ENCODE measurements around the gene WASF1. TPM values are rescaled to one million over a fixed set of nuclear protein-coding genes. Genes with fewer than 3 reads are reported as not detected.

Gene WASF1
- total and polyA plus RNA-seq, 2 donors from 2014 or later: 6.5 to 9.7 TPM

DNA sequence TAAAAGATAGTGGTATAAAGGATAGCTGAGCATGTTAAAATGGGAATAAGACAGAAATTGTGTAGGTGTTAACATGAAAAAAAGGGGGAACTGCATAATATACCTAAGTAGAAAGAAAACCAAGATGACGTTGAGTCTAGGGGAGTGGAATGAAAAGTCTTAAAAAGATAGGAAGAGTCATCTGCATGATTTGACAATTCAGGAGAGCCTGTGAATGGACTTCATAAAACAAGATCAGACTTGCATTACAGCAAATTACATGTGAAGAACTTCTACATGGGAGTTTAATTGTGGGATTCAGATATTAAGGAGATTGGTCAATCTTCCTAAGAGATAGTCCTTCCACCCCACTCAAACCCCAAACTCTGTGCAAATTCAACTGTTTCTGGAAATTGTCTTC is 85.5 kb downstream of the WASF1 start:
- Histone ChIP-seq H3K4me3 (ENCODE audit: low read length in 3 of 3) (no peak overlapping the region), H3K9ac (ENCODE audit: low read length in 3 of 3) (no peak overlapping the region), H3K27ac (ENCODE audit: low read depth in 2 of 2, low read length in 2 of 2) (no peak overlapping the region), H3K36me3 (ENCODE audit: control insufficient read depth in 2 of 3, insufficient read depth in 3 of 3, low read length in 3 of 3) (peaks cover 0 to 2% (median 0%) of the 10 kb centered on the region in 3 donors), H3K4me1 (ENCODE audit: control insufficient read depth in 2 of 3, insufficient read depth in 2 of 3, low read depth in 1 of 3, low read length in 3 of 3) (no peaks in the 10 kb centered on the region), H3K9me3 (ENCODE audit: control insufficient read depth in 2 of 3, insufficient read depth in 1 of 3, low read length in 3 of 3) (no peaks in the 10 kb centered on the region), H3K27me3 (ENCODE audit: control insufficient read depth, insufficient read depth, low read length) (no peaks in the 10 kb centered on the region)
- no peak for TF ChIP-seq CTCF (IDR thresholded peaks at IDR 0.05; ENCODE audit: borderline replicate concordance, extremely low read depth, insufficient read depth)
- FAIRE-seq: no peak
- intact Hi-C loops (cut with DNase I): no loop called here
- no peak for DNase-seq

GRCh38 chr6:110090876-110091275 is 88.6 kb downstream of the WASF1 start:
- no peak for TF ChIP-seq CTCF (IDR thresholded peaks at IDR 0.05; ENCODE audit: borderline replicate concordance, extremely low read depth, insufficient read depth)
- H3K36me3 ChIP-seq (ENCODE audit: control insufficient read depth in 2 of 3, insufficient read depth in 3 of 3, low read length in 3 of 3): peaks cover 0 to 2% (median 0%) of the 10 kb centered on the region in 3 donors

GRCh38 chr6:110089323-110089722 is 90.1 kb downstream of the WASF1 start:
- Histone ChIP-seq H3K4me3 (ENCODE audit: low read length in 3 of 3) (no peak overlapping the region), H3K4me1 (ENCODE audit: control insufficient read depth in 2 of 3, insufficient read depth in 2 of 3, low read depth in 1 of 3, low read length in 3 of 3) (no peaks in the 10 kb centered on the region), H3K27me3 (ENCODE audit: control insufficient read depth, insufficient read depth, low read length) (no peaks in the 10 kb centered on the region), H3K9ac (ENCODE audit: low read length in 3 of 3) (no peak overlapping the region), H3K27ac (ENCODE audit: low read depth in 2 of 2, low read length in 2 of 2) (no peak overlapping the region), H3K9me3 (ENCODE audit: control insufficient read depth in 2 of 3, insufficient read depth in 1 of 3, low read length in 3 of 3) (no peaks in the 10 kb centered on the region), H3K36me3 (ENCODE audit: control insufficient read depth in 2 of 3, insufficient read depth in 3 of 3, low read length in 3 of 3) (peaks cover 0 to 2% (median 0%) of the 10 kb centered on the region in 3 donors)
- no peak for TF ChIP-seq CTCF (IDR thresholded peaks at IDR 0.05; ENCODE audit: borderline replicate concordance, extremely low read depth, insufficient read depth)
- FAIRE-seq (no peak), DNase-seq (no peak)
- intact Hi-C loops (cut with DNase I): no loop called here

More at GRCh38 chr6:110090876-110091275, 88.6 kb downstream of the WASF1 start:
- Histone ChIP-seq H3K4me1 (ENCODE audit: control insufficient read depth in 2 of 3, insufficient read depth in 2 of 3, low read depth in 1 of 3, low read length in 3 of 3) (no peaks in the 10 kb centered on the region), H3K9ac (ENCODE audit: low read length in 3 of 3) (no peak overlapping the region), H3K27ac (ENCODE audit: low read depth in 2 of 2, low read length in 2 of 2) (no peak overlapping the region), H3K27me3 (ENCODE audit: control insufficient read depth, insufficient read depth, low read length) (no peaks in the 10 kb centered on the region), H3K4me3 (ENCODE audit: low read length in 3 of 3) (no peak overlapping the region), H3K9me3 (ENCODE audit: control insufficient read depth in 2 of 3, insufficient read depth in 1 of 3, low read length in 3 of 3) (no peaks in the 10 kb centered on the region)
- FAIRE-seq (no peak), DNase-seq (no peak)
- intact Hi-C loops (cut with DNase I): no loop called here

DNA sequence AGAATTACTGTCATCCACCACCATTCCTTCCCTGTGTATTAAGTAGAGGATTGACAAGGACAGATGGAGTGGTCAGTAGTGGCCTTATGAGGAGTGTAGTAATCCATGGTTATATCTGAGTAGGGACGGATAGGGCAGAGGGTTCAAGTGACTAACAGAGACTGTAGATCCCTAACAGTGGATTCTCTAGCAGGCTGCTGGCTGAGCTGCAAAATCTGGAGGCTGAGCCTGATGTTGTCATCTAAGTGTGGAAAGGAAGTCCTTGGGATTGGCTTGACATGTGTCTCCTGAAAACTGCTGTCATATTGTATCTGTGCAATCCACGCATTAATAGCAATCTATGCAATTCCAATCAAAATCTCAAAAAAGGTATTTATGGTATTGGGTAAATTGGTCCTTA is 94.2 kb downstream of the WASF1 start:
- intact Hi-C loops (cut with DNase I): no loop called here
- no peak overlapping the region for H3K27ac ChIP-seq (ENCODE audit: low read depth in 2 of 2, low read length in 2 of 2)
- no peak for FAIRE-seq
- H3K4me3 ChIP-seq (ENCODE audit: low read length in 3 of 3): no peak overlapping the region
- TF ChIP-seq CTCF (IDR thresholded peaks at IDR 0.05; ENCODE audit: borderline replicate concordance, extremely low read depth, insufficient read depth): no peak
- no peaks in the 10 kb centered on the region for H3K36me3 ChIP-seq (ENCODE audit: control insufficient read depth in 2 of 3, insufficient read depth in 3 of 3, low read length in 3 of 3)
- H3K9ac ChIP-seq (ENCODE audit: low read length in 3 of 3): no peak overlapping the region
- no peaks in the 10 kb centered on the region for H3K4me1 ChIP-seq (ENCODE audit: control insufficient read depth in 2 of 3, insufficient read depth in 2 of 3, low read depth in 1 of 3, low read length in 3 of 3)
- H3K9me3 ChIP-seq (ENCODE audit: control insufficient read depth in 2 of 3, insufficient read depth in 1 of 3, low read length in 3 of 3): no peaks in the 10 kb centered on the region
- no peaks in the 10 kb centered on the region for H3K27me3 ChIP-seq (ENCODE audit: control insufficient read depth, insufficient read depth, low read length)
- DNase-seq: no peak
